Activated CD8-positive, alpha-beta memory T cell treated with anti-CD3 and anti-CD28 coated beads, Interleukin-2, amount 50 U/mL, for 24 hours (primary cell): ENCODE measurements around the gene IL10RA.
"Not testable (repeated sequence)": the region's sequence is repeated elsewhere in the genome, so short reads cannot be mapped to it uniquely, and the experiment has no call there.

Experiments used
- DNase-seq: peaks from one replicate; pipeline ENCODE4 v3.0.0-alpha.2; 2020; ENCODE audit errors: extremely low read depth

IL10RA gene

DNA sequence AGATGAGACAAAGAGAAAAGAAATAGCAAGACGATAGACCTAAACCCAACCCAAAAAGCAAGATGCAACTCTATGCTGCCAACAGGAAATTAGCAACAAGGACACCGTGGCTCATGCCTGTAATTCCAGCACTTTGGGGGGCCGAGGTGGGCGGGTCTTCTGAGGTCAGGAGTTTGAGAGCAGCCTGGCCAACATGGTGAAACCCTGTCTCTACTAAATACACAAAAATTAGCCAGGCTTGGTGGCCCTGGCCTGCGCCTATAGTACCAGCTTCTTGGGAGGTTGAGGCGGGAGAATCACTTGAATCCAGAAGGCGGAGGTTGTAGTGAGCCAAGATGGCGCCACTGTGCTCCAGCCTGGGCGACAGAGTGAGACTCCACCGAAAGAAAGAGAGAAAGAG, 24.3 kb upstream of the IL10RA start:
- no peak for DNase-seq

- DNase-seq = no peak
Observed at GRCh38 chr11:117962826-117963225, 23.4 kb upstream of the IL10RA start.

DNA sequence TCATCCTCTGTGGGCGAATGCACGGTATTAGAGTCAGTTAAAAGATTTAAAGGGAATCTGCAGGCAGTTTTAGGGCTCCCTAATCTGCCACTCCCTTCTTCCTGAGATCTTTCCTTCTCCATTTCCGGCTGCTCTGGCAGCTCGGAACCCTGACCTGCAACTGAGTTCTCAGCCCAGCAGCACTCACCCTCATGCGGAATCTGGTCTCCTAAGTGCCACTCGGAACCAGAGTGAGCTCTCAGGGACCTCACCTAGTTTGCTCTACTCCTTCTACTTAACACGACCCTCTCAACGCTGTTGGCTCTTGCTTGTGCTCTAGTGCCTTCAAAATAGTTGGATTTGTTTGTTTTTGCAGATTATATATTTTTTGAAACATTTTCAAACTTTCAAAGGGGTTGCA, 19.3 kb upstream of the IL10RA start:
- DNase-seq = no peak

DNA sequence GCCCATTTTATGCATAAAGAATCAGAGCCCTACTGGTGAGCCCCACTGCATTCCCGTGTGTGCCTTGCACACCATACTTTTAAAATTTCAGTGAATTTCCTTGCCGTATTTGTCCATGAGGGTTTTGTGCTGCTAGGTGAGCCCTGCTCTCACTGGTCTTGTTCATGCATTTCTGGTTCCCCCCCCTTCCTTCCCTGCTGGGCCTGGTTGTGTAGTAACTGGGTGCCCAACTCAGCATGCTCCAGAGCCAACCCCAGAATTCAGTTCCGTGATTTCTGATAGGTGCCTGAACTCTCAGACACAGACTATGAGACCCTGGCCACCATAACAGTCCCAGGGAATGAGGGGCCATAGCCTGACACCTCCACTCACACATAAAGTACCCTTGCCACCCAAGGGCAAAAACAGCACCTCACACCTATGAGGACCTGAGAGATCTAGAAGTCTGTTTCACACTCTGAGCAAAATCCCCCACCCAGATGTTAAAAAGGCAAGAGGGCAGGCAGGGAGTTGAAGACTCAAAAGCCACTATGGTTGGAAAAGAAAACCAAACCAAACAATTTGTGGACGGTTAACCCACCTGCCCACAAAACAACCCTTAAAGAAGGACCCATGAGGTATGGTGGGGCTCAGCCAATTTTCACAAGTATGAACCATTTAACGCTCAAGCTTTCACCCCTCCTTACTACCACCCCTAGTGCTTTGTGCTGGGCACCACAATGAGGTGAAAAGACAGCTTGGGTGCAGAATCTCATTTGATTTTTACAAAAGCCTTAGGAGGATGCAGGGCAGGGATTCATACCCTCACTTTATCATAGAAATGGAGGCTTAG, 16.8 kb upstream of the IL10RA start:
- no peak for DNase-seq

DNA sequence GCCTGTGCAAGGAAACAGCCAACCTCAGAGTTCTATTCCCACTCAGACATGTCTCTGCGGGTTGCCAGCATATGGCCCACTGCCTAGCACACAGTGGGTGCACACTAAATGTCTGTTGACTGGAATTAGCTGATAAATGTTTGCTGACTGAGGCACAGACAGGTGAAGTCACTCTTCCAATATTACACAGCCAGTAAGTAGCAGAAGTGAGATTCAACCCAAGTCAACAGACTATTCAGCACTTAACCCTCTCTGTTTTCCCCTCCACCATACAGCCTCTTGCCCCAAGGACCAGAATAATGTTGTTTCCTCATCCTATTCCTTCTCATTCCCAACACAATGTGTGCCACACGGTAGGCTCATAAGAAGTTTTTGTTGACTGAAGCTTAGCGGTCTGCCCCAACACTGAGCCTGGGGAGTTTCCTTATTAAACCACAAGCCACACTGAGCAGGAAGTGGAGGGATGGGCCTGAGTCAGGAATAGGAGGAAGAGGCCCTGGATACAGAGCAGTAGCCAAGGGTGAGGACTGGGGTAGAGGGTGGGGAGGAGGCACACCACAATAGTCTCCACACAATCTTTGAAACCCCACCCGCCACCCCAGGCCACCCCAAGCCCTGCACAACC, 15.7 kb upstream of the IL10RA start:
- DNase-seq = no peak

DNA sequence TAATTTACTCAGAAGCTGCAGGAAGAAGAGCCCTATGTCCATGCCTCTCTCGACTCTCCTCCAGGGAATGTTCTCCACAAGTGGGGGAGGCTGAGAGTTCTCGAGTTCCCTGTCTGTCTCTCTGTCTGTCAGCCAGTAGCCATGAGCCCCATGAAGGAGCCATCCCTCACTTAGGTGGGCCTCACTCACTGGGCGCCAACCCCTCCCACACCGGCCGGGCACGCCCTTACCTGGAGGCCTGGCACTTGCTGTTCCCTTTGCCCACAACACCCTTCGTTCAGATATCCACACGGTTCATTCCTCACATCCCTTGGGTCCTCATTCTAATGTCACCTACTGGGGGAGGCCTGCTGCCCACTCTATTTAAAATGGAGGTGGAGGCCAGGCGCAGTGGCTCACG, 14.2 kb upstream of the IL10RA start:
- DNase-seq = no peak

DNA sequence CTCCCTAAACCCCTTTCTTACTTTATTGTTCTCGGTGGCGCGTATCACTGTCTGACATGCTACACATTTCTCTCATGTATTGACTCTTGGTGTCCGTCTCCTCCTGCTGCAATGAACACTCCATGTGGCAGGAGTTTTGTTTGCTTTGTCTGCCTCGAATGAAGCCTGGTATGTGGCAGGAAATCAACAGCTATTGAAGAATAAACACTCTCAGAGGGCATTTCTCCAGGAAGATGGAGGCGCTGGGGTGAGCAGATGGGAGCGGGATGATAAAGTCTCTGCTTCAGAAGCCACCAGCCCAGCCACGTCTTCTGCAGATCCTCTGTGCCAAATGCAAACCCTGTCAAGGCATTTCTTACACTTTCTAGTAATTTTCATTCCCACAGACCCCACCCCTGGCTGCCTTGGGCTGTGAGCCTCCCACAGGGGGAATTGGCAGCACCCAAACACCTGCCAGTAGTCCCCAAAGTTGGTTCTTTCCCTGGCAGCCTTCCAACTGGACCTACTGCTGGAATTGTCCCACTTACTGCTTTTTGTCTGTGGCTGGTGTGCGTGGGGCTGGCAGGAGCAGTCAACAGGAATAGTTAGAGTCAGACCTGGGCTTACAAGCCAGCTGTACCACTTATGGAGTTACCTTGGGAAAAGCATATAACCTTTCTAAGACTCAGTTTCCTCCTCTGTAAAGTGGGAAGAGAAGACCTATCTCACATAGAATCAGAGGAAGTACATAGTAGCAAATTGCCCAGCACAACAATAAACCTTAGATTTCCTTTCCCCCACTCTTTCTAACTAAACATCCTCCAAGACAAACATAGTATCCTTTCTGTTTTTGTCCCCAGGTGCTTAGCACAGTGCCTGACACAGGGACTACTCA, 13.3 kb upstream of the IL10RA start:
- no peak for DNase-seq

GRCh38 chr11:117973503-117973860, 12.7 kb upstream of the IL10RA start:
- no peak for DNase-seq

DNA sequence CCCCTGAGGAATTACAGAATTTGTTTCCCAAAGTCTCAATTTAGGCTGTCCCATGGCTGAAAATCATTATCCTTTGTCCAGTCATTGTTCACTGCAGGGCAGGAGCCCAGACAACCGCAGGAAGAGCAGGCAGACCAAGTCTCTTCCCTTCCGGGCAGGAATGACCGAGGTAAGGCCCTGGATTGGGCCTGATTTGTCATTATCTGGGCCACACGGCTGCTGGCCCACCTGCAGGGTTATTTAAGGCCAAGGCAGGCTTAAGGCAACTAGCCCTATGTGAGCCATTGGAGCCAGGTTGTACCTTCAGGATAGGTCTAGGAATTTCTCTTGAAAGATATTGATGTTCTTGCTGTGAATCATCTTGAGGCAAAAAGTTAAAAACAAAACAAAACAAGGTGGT, 9.7 kb upstream of the IL10RA start:
- no peak for DNase-seq

- no peak for DNase-seq
Observed at GRCh38 chr11:117977029-117977428, 9.2 kb upstream of the IL10RA start.

- DNase-seq = not testable (repeated sequence)
Observed at GRCh38 chr11:117977612-117978264, 8.5 kb upstream of the IL10RA start.

GRCh38 chr11:117978291-117978910, 7.8 kb upstream of the IL10RA start:
- not testable (repeated sequence) for DNase-seq

DNA sequence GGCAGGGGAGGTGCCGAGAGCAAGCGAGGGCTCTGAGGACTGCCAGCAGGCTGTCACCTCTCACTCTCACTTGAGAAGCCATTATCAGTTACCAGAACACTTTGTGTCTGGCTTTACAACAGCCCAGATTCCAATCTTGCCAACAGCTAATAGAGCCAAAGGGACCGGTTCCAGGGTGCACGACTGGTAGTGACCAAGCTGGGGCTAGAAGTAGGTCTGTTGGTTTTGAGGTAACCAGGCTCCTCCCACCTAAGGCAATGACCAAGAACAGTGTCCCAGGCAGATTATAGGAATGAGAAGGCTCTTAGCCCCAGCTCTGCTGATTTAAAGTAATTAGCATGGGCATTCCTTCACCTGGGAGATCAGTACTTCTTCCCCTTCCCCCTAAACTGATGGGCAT, 7.2 kb upstream of the IL10RA start:
- no peak for DNase-seq

- no peak for DNase-seq
Observed at GRCh38 chr11:117979481-117980211, 6.5 kb upstream of the IL10RA start.

DNA sequence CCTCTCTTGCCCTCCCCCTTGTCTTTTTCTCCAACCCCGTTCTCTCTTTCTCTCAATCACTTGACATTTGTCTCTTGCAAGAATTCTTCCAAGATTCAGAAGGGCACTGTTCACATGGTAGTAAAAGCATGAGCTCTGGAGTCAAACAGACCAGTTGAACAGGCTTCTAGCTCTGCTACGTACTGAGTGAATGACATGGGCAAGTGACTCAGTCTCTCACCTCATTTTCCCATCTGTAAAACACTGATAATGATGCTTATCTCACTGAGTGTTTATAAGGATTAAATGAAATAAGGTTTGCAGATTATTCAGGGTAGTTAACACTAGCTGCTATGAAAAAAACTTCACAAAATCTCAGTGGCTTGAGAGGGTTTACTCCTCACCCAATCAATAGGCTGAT, 5.9 kb upstream of the IL10RA start:
- DNase-seq = no peak

GRCh38 chr11:117980720-117981119, 5.5 kb upstream of the IL10RA start:
- DNase-seq = no peak

DNA sequence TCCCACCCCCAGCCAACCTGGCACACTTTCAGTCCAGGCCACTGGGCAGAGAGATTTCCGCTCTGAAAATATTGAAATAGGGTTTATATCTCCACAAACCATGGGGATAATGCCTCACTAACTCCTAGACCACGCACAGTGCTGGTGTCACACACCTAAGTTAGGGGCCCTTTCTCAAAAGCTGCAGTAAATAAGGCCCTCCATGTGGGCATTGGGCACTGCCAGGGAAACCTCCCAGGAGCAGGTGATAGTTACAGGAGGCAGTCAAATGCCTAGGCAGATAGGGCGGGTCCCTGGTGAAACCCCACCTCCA, 3.1 kb upstream of the IL10RA start:
- DNase-seq = no peak

- no peak for DNase-seq
Observed at GRCh38 chr11:117984476-117984875, 1.7 kb upstream of the IL10RA start.

DNA sequence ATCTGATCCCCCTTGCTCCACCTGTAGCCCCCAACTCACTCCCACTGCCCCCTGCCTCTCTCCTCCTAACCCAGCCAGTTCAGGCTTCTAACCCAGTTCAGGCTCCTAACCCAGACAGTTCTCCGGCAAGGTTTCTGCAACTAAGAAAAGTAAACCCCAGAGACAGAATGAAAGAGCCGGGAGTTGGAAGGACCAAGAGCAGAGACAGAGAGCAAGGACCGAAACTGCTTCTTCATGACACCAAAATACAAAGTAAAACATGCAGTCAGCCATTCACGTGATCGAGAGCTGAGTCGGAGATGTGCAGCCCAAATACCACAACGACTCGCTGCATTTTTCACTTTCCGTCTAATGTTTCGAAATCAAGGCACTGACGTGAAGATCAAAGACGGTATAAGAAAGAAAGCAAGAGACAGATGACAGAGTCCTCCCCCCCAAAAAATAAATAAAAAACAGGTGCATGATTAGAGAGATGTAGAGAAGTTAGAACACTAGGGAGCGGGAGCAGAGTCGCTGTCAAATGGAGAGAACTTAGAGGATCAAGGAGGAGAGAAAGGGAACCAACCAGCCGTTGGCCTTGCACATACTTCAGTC, 884 bp downstream of the IL10RA start:
- no peak for DNase-seq

DNA sequence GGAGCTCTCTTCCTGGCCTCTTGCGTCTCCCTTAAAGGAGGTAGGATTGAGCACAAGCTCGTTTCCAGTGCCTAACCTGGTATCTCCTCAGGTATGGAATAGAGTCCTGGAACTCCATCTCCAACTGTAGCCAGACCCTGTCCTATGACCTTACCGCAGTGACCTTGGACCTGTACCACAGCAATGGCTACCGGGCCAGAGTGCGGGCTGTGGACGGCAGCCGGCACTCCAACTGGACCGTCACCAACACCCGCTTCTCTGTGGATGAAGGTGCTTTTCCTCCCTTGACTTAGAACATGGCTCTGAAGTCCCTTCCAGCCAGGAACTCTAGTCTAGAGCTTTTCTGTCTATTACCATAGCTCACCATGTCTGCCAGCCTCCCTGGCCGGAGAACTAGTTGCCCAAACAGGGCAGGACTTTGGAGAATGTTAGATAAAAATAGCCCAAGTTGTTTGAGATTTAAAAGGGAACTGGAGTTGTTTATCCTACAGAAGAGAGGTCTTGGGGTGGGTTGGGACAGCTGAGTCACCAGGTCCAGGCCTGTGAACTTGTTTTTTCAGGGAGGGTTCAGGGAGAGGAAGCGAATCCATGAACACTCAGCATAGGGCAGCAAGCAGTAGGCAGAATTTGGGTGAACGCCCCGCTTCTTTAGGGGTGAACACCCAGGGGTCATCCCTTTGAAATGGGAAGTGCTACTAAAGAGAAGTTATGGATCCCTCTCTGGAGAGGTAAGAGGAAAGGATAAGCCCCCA, 3.3 kb downstream of the IL10RA start:
- no peak for DNase-seq
